Thoracic aorta (tissue), 2 donors: ENCODE measurements around the gene DEFB110. TPM values are rescaled to one million over a fixed set of nuclear protein-coding genes. Genes with fewer than 3 reads are reported as not detected.

Source experiments
- ATAC-seq: fragments of 150-250 bp; one replicate; pipeline ENCODE4 v1.8.0; 2017; ENCODE audit warnings: low read depth; ENCODE audit not compliant: insufficient number of reproducible peaks, low FRiP score
- DNase-seq: peaks from one replicate; pipeline ENCODE4 v3.0.0-alpha.2; 2020; ENCODE audit warnings: low spot score
- H3K27ac ChIP-seq, 2 donors: fragments of 200-600 bp; sonication (generic); 1 replicate in 1 of 2; 2 replicates in 1 of 2; pipeline ENCODE4 v1.5.1; 2016; ENCODE audit warnings: mild to moderate bottlenecking in 2 of 2, moderate library complexity in 2 of 2
- H3K27me3 ChIP-seq: fragments of 200-600 bp; sonication (generic); replicated peaks from 2 replicates; pipeline ENCODE4 v1.6.0; 2016; ENCODE audit warnings: mild to moderate bottlenecking; ENCODE audit not compliant: insufficient read depth
- H3K36me3 ChIP-seq: fragments of 200-600 bp; sonication (generic); one replicate; pipeline ENCODE4 v1.5.1; 2016
- H3K4me1 ChIP-seq, 2 donors: fragments of 200-600 bp; sonication (generic); 1 replicate in 1 of 2; 2 replicates in 1 of 2; pipeline versions ENCODE4 v1.5.1 to v1.6.0; 2016; ENCODE audit warnings: low read depth in 2 of 2, mild to moderate bottlenecking in 1 of 2; ENCODE audit not compliant: control insufficient read depth in 1 of 2
- H3K4me3 ChIP-seq: fragments of 200-600 bp; sonication (generic); 2 replicates; pipeline ENCODE4 v1.5.1; 2016; ENCODE audit warnings: mild to moderate bottlenecking
- H3K9me3 ChIP-seq: fragments of 200-600 bp; sonication (generic); 2 replicates; pipeline ENCODE4 v1.5.1; 2016
- total RNA-seq, 2 donors: library from RNA; depleted of rRNA; stranded (reverse); fragments of >200 nt; gene quantifications; one replicate each; pipeline versions ENCODE4 v1.1.0 to v1.2.3, GENCODE V29; 2016
- TF ChIP-seq, protein P1 (sequence below): fragments of 200-600 bp; sonication (generic); IDR thresholded peaks from one replicate; pipeline ENCODE4 v1.5.1; 2019; ENCODE audit warnings: antibody characterized with exemption

The DEFB110 gene
- not detected for total RNA-seq

DNA sequence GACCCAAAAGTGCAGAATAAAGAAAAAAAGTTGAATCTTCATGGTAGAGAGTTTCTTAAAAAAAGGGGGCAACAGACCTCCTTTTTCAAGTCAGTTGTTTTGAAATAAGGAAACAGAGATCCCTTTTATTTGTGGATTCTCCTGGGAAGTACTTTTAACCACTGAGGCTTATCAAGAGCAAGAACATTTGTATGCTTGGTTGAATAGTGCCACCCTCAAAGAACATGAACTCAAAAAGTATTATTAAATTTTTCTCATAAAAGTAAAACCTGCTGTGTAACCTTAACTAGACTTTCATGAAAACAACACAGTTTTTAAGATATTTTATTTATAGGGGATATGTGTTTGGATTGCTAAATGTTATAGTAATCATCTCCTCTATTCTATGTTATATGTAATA lies at the start of gene DEFB110:
DEFB110 (minus strand) TSS at position 101 of the 400 bp plus-strand sequence; CDS start at position 42, 59 bp downstream.
- TF ChIP-seq, protein P1, sequence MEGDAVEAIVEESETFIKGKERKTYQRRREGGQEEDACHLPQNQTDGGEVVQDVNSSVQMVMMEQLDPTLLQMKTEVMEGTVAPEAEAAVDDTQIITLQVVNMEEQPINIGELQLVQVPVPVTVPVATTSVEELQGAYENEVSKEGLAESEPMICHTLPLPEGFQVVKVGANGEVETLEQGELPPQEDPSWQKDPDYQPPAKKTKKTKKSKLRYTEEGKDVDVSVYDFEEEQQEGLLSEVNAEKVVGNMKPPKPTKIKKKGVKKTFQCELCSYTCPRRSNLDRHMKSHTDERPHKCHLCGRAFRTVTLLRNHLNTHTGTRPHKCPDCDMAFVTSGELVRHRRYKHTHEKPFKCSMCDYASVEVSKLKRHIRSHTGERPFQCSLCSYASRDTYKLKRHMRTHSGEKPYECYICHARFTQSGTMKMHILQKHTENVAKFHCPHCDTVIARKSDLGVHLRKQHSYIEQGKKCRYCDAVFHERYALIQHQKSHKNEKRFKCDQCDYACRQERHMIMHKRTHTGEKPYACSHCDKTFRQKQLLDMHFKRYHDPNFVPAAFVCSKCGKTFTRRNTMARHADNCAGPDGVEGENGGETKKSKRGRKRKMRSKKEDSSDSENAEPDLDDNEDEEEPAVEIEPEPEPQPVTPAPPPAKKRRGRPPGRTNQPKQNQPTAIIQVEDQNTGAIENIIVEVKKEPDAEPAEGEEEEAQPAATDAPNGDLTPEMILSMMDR = no peak
- Histone ChIP-seq H3K27ac (no peak within 1 kb of the TSS), H3K36me3 (no peaks in the 10 kb centered on the region), H3K9me3 (no peaks in the 10 kb centered on the region), H3K4me1 (no peaks in the 10 kb centered on the region), H3K27me3 (no peaks in the 10 kb centered on the region), H3K4me3 (no peak within 1 kb of the TSS)
- ATAC-seq (no peak), DNase-seq (no peak)

DNA sequence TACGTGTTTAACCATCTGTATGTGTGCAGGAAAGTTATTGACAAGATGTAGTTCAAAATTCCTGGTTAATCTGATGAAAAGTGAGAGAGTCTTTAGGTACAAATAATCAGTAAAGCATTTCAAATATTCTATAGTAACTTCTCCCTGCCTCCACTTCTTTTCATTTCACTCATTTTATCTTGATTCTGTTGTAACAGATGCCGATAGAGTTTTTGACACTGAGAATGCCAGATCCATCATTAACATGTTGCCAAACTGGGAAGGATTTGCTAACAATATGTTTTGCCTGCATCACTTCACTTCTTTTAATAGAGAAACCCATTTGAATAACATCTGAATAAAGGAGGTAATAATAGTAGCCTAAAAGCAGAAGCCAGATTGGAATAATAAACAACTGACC lies 48.3 kb upstream of the DEFB110 start:
- no peaks in the 10 kb centered on the region for H3K36me3 ChIP-seq
- H3K9me3 ChIP-seq = no peaks in the 10 kb centered on the region
- DNase-seq = no peak
- no peak overlapping the region for H3K27ac ChIP-seq
- H3K4me1 ChIP-seq = no peaks in the 10 kb centered on the region
- H3K27me3 ChIP-seq = no peaks in the 10 kb centered on the region
- no peak overlapping the region for H3K4me3 ChIP-seq
- TF ChIP-seq, protein P1 = no peak
- ATAC-seq = no peak

DNA sequence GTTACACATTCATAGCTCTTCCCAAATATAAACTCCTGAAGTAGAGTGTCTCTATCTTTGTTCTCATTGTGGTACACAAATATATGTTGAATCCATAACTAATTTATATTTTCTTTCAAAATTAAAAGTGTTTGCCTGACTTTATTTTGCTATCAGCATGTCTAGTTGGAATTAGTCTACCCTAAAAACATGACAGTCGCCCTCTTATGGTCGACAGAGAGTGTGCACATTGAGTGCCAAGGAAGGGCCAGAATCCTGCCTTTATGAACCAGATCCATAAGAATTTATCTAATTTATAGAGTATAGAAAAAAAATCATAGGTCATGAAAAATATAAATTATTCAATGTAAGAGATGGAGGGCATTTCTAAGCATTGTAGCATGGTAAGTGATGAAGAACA lies 40.3 kb upstream of the DEFB110 start:
- TF ChIP-seq, protein P1 = no peak
- Histone ChIP-seq H3K4me3 (no peak overlapping the region), H3K27ac (no peak overlapping the region), H3K27me3 (no peaks in the 10 kb centered on the region), H3K4me1 (no peaks in the 10 kb centered on the region), H3K36me3 (no peaks in the 10 kb centered on the region), H3K9me3 (no peaks in the 10 kb centered on the region)
- DNase-seq = no peak
- ATAC-seq = no peak

DNA sequence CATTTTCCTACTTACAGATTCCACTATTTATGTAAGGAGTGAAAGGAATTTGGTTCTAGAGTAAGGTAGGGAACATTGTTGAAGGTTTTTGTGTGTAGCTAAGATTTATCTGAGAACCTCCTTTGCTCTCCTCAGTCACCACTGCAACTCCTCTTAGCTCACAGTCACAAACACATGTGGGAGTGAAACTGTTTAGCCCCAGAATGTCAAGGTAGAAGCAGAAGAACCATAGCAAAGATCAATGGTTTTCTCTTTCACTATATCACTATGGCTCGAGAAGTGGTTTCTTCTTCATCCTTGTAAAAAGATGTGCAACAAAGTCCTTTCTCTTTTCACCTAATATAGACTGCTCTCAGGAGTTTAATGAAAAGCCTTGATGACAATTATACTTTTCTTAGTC lies 34.4 kb upstream of the DEFB110 start:
- Histone ChIP-seq H3K36me3 (no peaks in the 10 kb centered on the region), H3K4me3 (no peak overlapping the region), H3K9me3 (no peaks in the 10 kb centered on the region), H3K27ac (no peak overlapping the region), H3K4me1 (no peaks in the 10 kb centered on the region), H3K27me3 (no peaks in the 10 kb centered on the region)
- no peak for DNase-seq
- no peak for ATAC-seq
- TF ChIP-seq, protein P1 = no peak

DNA sequence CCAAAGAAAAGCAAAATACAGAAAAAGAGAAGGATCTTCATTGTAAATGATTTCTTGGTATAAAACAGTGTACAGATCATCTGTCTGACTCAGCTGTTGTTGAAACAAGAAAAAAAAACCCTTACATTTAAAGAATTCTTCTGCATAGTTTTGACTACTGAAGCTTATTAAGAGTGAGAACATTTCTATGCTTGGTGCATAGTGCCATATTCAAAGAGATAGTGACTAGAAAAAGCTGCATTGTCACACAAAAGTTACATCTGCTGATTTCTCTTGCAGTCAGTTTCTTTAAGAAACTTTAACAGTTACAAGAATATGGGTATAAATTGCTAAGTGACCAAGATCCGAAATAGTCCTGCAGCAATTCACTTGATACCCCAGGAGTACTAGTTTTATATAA lies 28.0 kb upstream of the DEFB110 start, which contains the start of gene DEFB112:
DEFB112 (minus strand) TSS at position 101 of the 400 bp plus-strand sequence; CDS start at position 41, 60 bp downstream.
- no peaks in the 10 kb centered on the region for H3K27me3 ChIP-seq
- H3K27ac ChIP-seq = no peak within 1 kb of the TSS
- no peak within 1 kb of the TSS for H3K4me3 ChIP-seq
- no peaks in the 10 kb centered on the region for H3K36me3 ChIP-seq
- H3K9me3 ChIP-seq = no peaks in the 10 kb centered on the region
- DNase-seq (no peak), ATAC-seq (no peak)
- TF ChIP-seq, protein P1 = no peak
- H3K4me1 ChIP-seq = no peaks in the 10 kb centered on the region
